ENCODE data around the gene CTNNA3. TPM values are rescaled to one million over a fixed set of nuclear protein-coding genes. Genes with fewer than 3 reads are reported as not detected.

The CTNNA3 gene
- total and polyA plus RNA-seq, 12 donors = 0.03 to 14.4 (median 0.47) TPM; not detected in 1

GRCh38 chr10:67011981-67012380 is 684.0 kb downstream of the CTNNA3 start:
- Histone ChIP-seq H3K4me1 (replicated peaks in 1 of 2) (no peaks in the 10 kb centered on the region), H3K27ac (no peak overlapping the region), H3K27me3 (no peaks in the 10 kb centered on the region), H3K36me3 (replicated peaks in 1 of 2) (no peaks in the 10 kb centered on the region), H3K4me3 (no peak overlapping the region), H3K9me3 (replicated peaks in 1 of 3) (no peaks in the 10 kb centered on the region)
- intact Hi-C loops (cut with DNase I) = no loop called here
- no peak for DNase-seq
- WGBS, 4 donors = 66 to 79% (median 74%) methylated on average over 3 of the region's 3 CpGs
- TF ChIP-seq CTCF (IDR thresholded peaks at IDR 0.05) = no peak
- no peak for TF ChIP-seq POLR2A (IDR thresholded peaks at IDR 0.05)

GRCh38 chr10:67011480-67011879 is 684.5 kb downstream of the CTNNA3 start:
- Histone ChIP-seq H3K27me3 (no peaks in the 10 kb centered on the region), H3K9me3 (replicated peaks in 1 of 3) (no peaks in the 10 kb centered on the region), H3K4me3 (no peak overlapping the region), H3K4me1 (replicated peaks in 1 of 2) (no peaks in the 10 kb centered on the region), H3K36me3 (replicated peaks in 1 of 2) (no peaks in the 10 kb centered on the region), H3K27ac (no peak overlapping the region)
- intact Hi-C loops (cut with DNase I) = no loop called here
- no peak for DNase-seq
- TF ChIP-seq CTCF (IDR thresholded peaks at IDR 0.05) = no peak
- no peak for TF ChIP-seq POLR2A (IDR thresholded peaks at IDR 0.05)
- 92 to 100% (median 96%) methylated on average over 1 of the region's 1 CpG for WGBS, 4 donors

- WGBS, 4 donors = 74 to 93% (median 84%) methylated on average over 1 of the region's 1 CpG
- no peaks in the 10 kb centered on the region for H3K9me3 ChIP-seq (replicated peaks in 1 of 3)
- H3K4me1 ChIP-seq (replicated peaks in 1 of 2) = no peaks in the 10 kb centered on the region
- DNase-seq = no peak
- no peak overlapping the region for H3K4me3 ChIP-seq
- TF ChIP-seq POLR2A (IDR thresholded peaks at IDR 0.05) (no peak), CTCF (IDR thresholded peaks at IDR 0.05) (no peak)
- no peak overlapping the region for H3K27ac ChIP-seq
- no peaks in the 10 kb centered on the region for H3K36me3 ChIP-seq (replicated peaks in 1 of 2)
- no peaks in the 10 kb centered on the region for H3K27me3 ChIP-seq
- intact Hi-C loops (cut with DNase I) = no loop called here
Measured at GRCh38 chr10:67005981-67006380, 690.0 kb downstream of the CTNNA3 start.

DNA sequence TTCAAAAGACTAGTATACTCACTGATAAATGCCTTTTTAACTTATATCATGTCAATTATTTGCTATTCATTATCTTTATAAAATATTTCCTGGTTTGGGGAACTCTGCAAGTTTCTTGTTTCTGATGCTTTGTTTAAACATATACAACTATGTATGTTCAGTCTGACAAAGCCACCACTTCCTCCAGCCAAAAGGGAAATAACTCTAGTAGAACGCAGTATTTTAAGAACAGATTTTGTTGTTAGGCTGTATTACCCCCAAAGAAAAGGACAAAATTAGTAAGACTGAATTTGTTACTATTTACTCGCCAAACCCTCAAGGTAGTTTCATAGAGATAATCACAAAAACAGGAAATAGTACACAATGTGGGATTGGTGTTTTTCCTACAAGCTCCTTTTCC is 691.3 kb downstream of the CTNNA3 start:
- TF ChIP-seq POLR2A (IDR thresholded peaks at IDR 0.05) = no peak
- no peak for TF ChIP-seq CTCF (IDR thresholded peaks at IDR 0.05)
- Histone ChIP-seq H3K36me3 (replicated peaks in 1 of 2) (no peaks in the 10 kb centered on the region), H3K4me1 (replicated peaks in 1 of 2) (peaks cover 0 to 5% of the 10 kb centered on the region in 2 donors), H3K4me3 (no peak overlapping the region), H3K9me3 (replicated peaks in 1 of 3) (peaks cover 0 to under 1% (median 0%) of the 10 kb centered on the region in 3 donors), H3K27ac (no peak overlapping the region), H3K27me3 (no peaks in the 10 kb centered on the region)
- no peak for DNase-seq
- intact Hi-C loops (cut with DNase I) = no loop called here
- WGBS, 4 donors = 71 to 88% (median 79%) methylated on average over 2 of the region's 2 CpGs
